Esophagus muscularis mucosa (tissue), 4 donors: ENCODE data around the gene IRAK2. TPM values are rescaled to one million over a fixed set of nuclear protein-coding genes. Genes with fewer than 3 reads are reported as not detected.

ENCODE experiments used
- DNase-seq: peaks from one replicate; pipeline ENCODE4 v3.0.0-alpha.2; 2017; ENCODE audit errors: extremely low spot score
- H3K27ac ChIP-seq, 4 donors: fragments of 200-600 bp; sonication (generic); replicated peaks in 1 of 4; 1 replicate in 3 of 4; 2 replicates in 1 of 4; pipeline ENCODE4 v1.5.1; 2016 to 2019; ENCODE audit warnings: mild to moderate bottlenecking in 1 of 4
- H3K27me3 ChIP-seq, 4 donors: fragments of 200-600 bp; sonication (generic); one replicate each; pipeline versions ENCODE4 v1.5.1 to v1.6.0; 2016 to 2019
- H3K36me3 ChIP-seq, 4 donors: fragments of 200-600 bp; sonication (generic); one replicate each; pipeline ENCODE4 v1.5.1; 2016 to 2019
- H3K4me1 ChIP-seq, 4 donors: fragments of 200-600 bp; sonication (generic); one replicate each; pipeline ENCODE4 v1.5.1; 2016 to 2019
- H3K4me3 ChIP-seq, 4 donors: fragments of 200-600 bp; sonication (generic); 1 replicate in 2 of 4; 2 replicates in 2 of 4; pipeline ENCODE4 v1.5.1; 2016 to 2019; ENCODE audit warnings: mild to moderate bottlenecking in 4 of 4, moderate library complexity in 1 of 4
- H3K9me3 ChIP-seq, 4 donors: fragments of 200-600 bp; sonication (generic); 1 replicate in 3 of 4; 2 replicates in 1 of 4; pipeline ENCODE4 v1.5.1; 2016 to 2019
- EP300 ChIP-seq: sonication (generic); formaldehyde crosslinking; IDR thresholded peaks from one replicate; pipeline ENCODE4 v1.6.1; 2017; ENCODE audit warnings: antibody characterized with exemption
- POLR2A ChIP-seq: fragments of 450-650 bp; IDR thresholded peaks from one replicate; pipeline ENCODE4 v1.6.1; 2017; ENCODE audit warnings: antibody characterized with exemption, moderate library complexity, mild to moderate bottlenecking, low read depth
- POLR2AphosphoS5 ChIP-seq, 2 donors: sonication (generic); formaldehyde crosslinking; IDR thresholded peaks; one replicate each; pipeline ENCODE4 v1.6.1; 2017; ENCODE audit warnings: antibody characterized with exemption in 2 of 2
- WGBS: methylation state at CpG from one replicate; pipeline ENCODE4 v1.1.5; 2018; 5-methylcytosine and 5-hydroxymethylcytosine counted together
- intact Hi-C: fragments of 100-400 bp; cut with DNase I; formaldehyde crosslinking; loops from one replicate; pipeline ENCODE4 v1.15.1; 2023
- total RNA-seq, 4 donors: library from RNA; depleted of rRNA; stranded (reverse); fragments of >200 nt; gene quantifications; one replicate each; pipeline versions ENCODE4 v1.1.0 to v1.2.1, GENCODE V29; 2016
- TF ChIP-seq, protein P1 (sequence below), 3 experiments: fragments of 200-600 bp in 2 of 3; fragments of 450-650 bp in 1 of 3; sonication (generic) in 2 of 3; IDR thresholded peaks; one replicate each; pipeline ENCODE4 v1.5.1; 2017 to 2019; ENCODE audit warnings: antibody characterized with exemption in 3 of 3, mild to moderate bottlenecking in 2 of 3, moderate library complexity in 1 of 3

The IRAK2 gene
- total RNA-seq, 4 donors from 2014 or later = 2.5 to 3.2 (median 2.8) TPM

DNA sequence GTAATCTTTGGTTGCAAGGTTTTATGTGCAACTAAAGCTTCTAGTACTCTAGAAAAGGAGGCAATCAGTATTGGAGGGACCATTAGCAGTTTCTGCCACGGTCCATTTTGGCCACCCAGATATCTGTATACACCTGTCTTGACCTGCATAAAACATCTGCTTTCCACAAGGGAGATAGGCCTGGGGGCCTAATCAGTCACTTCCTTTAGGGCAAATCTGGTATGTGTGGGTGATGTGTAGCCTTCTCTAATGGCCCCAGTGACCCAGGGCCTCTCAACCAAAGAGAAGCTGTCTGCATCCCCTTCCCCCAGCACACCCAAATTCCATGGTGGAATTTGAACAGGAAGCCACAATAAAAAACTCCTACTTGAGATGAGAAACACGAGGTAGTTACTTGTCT is 19.5 kb downstream of the IRAK2 start:
- Histone ChIP-seq H3K4me3 (no peak overlapping the region), H3K36me3 (peaks cover 0 to 24% (median 5%) of the 10 kb centered on the region in 4 donors), H3K27ac (no peak overlapping the region), H3K9me3 (no peaks in the 10 kb centered on the region), H3K4me1 (peaks cover 6 to 33% (median 14%) of the 10 kb centered on the region in 4 donors), H3K27me3 (no peaks in the 10 kb centered on the region)
- no peak for DNase-seq
- intact Hi-C loops = no loop called here
- 79% methylated on average over 2 of the region's 2 CpGs for WGBS
- TF ChIP-seq POLR2A (no peak), POLR2AphosphoS5 (IDR thresholded peaks at IDR 0.05) (no peak), EP300 (no peak)
- TF ChIP-seq, protein P1, sequence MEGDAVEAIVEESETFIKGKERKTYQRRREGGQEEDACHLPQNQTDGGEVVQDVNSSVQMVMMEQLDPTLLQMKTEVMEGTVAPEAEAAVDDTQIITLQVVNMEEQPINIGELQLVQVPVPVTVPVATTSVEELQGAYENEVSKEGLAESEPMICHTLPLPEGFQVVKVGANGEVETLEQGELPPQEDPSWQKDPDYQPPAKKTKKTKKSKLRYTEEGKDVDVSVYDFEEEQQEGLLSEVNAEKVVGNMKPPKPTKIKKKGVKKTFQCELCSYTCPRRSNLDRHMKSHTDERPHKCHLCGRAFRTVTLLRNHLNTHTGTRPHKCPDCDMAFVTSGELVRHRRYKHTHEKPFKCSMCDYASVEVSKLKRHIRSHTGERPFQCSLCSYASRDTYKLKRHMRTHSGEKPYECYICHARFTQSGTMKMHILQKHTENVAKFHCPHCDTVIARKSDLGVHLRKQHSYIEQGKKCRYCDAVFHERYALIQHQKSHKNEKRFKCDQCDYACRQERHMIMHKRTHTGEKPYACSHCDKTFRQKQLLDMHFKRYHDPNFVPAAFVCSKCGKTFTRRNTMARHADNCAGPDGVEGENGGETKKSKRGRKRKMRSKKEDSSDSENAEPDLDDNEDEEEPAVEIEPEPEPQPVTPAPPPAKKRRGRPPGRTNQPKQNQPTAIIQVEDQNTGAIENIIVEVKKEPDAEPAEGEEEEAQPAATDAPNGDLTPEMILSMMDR (IDR thresholded peaks at IDR 0.05) = no peak

- intact Hi-C loops = no loop called here
- no peaks in the 10 kb centered on the region for H3K9me3 ChIP-seq
- H3K27me3 ChIP-seq = no peaks in the 10 kb centered on the region
- WGBS = 75% methylated on average over 12 of the region's 12 CpGs
- H3K27ac ChIP-seq = peak overlapping the region in 3 of 4 donors; percentile 6 to 65 (median 41)
- peaks cover 25 to 51% (median 33%) of the 10 kb centered on the region in 4 donors for H3K4me1 ChIP-seq
- H3K36me3 ChIP-seq = peaks cover 0 to 8% (median 0%) of the 10 kb centered on the region in 4 donors
- no peak for DNase-seq
- TF ChIP-seq EP300 (no peak), POLR2A (no peak), POLR2AphosphoS5 (IDR thresholded peaks at IDR 0.05) (no peak)
- TF ChIP-seq, protein P1 (IDR thresholded peaks at IDR 0.05) = no peak
- no peak overlapping the region for H3K4me3 ChIP-seq
Measured at GRCh38 chr3:10185804-10186762, 21.4 kb downstream of the IRAK2 start.

- Histone ChIP-seq H3K36me3 (peaks cover 0 to 8% (median 0%) of the 10 kb centered on the region in 4 donors), H3K4me3 (no peak overlapping the region), H3K4me1 (peaks cover 38 to 64% (median 46%) of the 10 kb centered on the region in 4 donors), H3K27me3 (no peaks in the 10 kb centered on the region), H3K9me3 (no peaks in the 10 kb centered on the region), H3K27ac (no peak overlapping the region)
- 83% methylated on average over 4 of the region's 4 CpGs for WGBS
- TF ChIP-seq POLR2A (no peak), POLR2AphosphoS5 (IDR thresholded peaks at IDR 0.05) (no peak), EP300 (no peak)
- TF ChIP-seq, protein P1 (IDR thresholded peaks at IDR 0.05) = no peak
- intact Hi-C loops = no loop called here
- DNase-seq = no peak
Measured at GRCh38 chr3:10187290-10187876, 22.7 kb downstream of the IRAK2 start.

DNA sequence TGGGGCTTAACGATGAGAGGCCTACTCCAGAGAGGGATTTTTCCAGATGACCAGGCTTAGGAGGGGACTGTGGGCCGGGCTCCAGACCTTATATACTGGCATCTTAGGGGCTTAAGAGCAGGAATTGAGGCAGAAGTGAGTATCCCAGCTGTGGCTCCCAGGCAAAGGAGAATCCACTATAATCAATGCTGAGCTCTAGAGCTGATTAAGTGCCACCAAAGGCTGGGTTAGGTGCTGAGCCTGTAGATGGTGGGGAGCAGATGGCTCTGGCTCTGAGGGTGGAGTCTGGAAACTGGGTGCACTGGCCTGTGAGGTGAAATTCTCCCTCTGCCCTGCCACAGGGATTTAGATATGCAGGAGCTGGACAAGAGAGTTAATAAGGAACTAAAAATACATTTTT is 23.2 kb downstream of the IRAK2 start:
- WGBS = 100% methylated on average over 1 of the region's 2 CpGs
- no peaks in the 10 kb centered on the region for H3K27me3 ChIP-seq
- no peak overlapping the region for H3K27ac ChIP-seq
- DNase-seq = no peak
- H3K36me3 ChIP-seq = peaks cover 0 to 8% (median 0%) of the 10 kb centered on the region in 4 donors
- TF ChIP-seq POLR2A (no peak), EP300 (no peak), POLR2AphosphoS5 (IDR thresholded peaks at IDR 0.05) (no peak)
- TF ChIP-seq, protein P1 (IDR thresholded peaks at IDR 0.05) = no peak
- H3K4me1 ChIP-seq = peaks cover 43 to 69% (median 51%) of the 10 kb centered on the region in 4 donors
- no peaks in the 10 kb centered on the region for H3K9me3 ChIP-seq
- intact Hi-C loops = no loop called here
- H3K4me3 ChIP-seq = no peak overlapping the region
